DMS153 treated with DMSO at 0.1 percent for 48 hours (cell line): ENCODE data around the gene C5orf52.
"Not testable (repeated sequence)": the region's sequence is repeated elsewhere in the genome, so short reads cannot be mapped to it uniquely, and the experiment has no call there.

Experiments
- DNase-seq: peaks from one replicate; lab custom pipeline; 2025; ENCODE audit not compliant: unreplicated experiment; lab: John Stamatoyannopoulos, UW

The C5orf52 gene

GRCh38 chr5:157670662-157671591 lies at the start of gene C5orf52:
Gene C5orf52 (plus strand): TSS chr5:157671533. CDS start chr5:157671615, 82 bp downstream.
- DNase-seq: no peak

DNA sequence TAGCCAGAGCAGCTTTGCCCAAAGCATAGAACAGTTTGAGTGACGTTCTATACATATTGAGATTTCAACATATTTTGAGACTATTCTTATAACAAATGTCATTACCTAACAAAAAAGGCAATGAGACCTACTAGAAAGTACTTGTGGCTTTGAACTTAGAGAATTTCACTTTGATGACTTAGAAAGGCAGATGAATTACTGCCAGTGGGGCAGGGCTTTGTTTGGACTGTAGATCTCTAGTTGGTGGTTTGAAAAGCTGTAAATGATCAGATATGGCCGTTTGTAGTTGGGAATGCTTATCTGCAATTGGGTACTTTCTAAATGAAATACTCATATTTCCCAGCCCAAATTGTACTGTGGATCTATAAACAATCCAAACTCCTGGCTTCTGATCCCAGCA lies 47.2 kb upstream of the C5orf52 start:
- DNase-seq: no peak

GRCh38 chr5:157626831-157627230 lies 44.5 kb upstream of the C5orf52 start:
- DNase-seq: no peak

- no peak for DNase-seq
Measured at GRCh38 chr5:157630341-157630740, 41.0 kb upstream of the C5orf52 start.

GRCh38 chr5:157640406-157641066 lies 30.8 kb upstream of the C5orf52 start:
- no peak for DNase-seq

DNA sequence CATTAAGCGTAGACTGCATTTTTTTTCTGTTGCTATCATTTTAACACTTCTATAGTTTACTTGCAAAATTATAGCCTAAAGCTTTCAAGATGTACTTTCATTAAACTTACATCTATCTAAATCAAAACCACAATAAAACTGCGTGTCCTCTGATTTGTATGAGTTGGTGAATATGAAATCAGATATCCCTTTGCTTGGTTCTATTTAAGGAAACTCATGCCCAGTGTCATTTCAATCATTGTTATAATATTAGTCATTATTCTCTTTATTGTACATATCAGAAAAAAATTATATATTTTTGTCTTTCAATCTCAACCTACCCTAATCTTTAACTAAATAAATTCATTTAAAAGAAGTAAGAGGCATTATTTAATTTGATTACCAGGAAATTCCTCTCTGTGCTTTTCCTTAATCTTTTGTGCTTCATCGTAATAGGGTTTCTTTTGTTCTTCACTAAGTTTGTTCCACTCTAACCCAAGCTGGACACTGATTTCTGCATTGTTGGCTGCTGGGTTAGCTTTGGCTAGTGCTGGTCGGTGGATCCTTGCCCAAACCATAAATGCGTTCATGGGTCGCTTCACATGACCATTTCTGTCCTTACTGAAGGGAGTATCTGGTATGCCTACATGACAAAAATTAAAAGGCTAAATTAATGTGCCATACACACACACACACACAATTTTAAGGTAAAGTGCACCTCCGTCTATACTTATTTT lies 22.9 kb upstream of the C5orf52 start:
- no peak for DNase-seq

DNA sequence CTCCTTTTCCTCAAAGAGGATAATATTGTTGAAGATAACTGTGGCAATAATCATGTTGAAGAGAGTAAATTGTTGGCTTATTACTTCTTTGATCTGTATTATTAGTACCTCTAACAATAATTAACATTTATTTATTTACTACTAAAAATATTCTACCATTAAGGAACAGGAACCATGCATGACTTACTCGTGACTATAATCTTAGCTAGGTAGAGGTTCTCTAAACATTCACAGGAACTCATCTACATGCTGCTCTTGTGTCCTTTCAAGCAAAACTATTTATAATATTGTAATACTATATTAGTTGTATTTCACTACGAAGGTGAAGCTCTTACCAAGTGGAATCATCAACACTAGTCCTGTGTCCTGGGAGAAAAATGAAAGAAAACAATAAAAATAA lies 22.2 kb upstream of the C5orf52 start:
- DNase-seq: no peak

GRCh38 chr5:157650991-157651611 lies 20.2 kb upstream of the C5orf52 start:
- peak; percentile 3 for DNase-seq

- DNase-seq: peak; percentile 54
Measured at GRCh38 chr5:157651623-157652376, 19.5 kb upstream of the C5orf52 start.

DNA sequence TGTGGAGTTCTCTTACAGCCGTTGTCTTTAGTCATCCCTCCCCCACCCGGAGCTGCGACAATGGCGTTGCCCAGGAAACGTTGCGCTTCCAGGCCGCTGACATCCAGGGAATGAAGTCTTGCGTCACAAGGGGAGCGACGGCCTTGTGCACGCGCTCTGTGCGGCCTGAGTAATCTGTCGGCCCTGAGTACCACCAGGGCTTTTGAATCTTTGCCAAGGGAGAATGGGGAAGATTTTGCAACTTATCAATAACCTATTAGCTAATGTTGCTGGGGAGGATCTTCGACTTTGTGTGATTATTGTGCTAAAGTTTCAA lies 19.0 kb upstream of the C5orf52 start, which contains the start of gene SOX30:
Gene SOX30, minus strand, starts transcription at position 62 of the 316 bp plus-strand sequence. CDS start 360 bp downstream, outside the sequence.
- DNase-seq: no peak

GRCh38 chr5:157657516-157657915 lies 13.8 kb upstream of the C5orf52 start:
- no peak for DNase-seq

- no peak for DNase-seq
Measured at GRCh38 chr5:157658893-157659292, 12.4 kb upstream of the C5orf52 start.

GRCh38 chr5:157659868-157660660 lies 11.3 kb upstream of the C5orf52 start:
- DNase-seq: no peak

- no peak for DNase-seq
Measured at GRCh38 chr5:157665467-157666070, 5.8 kb upstream of the C5orf52 start.

DNA sequence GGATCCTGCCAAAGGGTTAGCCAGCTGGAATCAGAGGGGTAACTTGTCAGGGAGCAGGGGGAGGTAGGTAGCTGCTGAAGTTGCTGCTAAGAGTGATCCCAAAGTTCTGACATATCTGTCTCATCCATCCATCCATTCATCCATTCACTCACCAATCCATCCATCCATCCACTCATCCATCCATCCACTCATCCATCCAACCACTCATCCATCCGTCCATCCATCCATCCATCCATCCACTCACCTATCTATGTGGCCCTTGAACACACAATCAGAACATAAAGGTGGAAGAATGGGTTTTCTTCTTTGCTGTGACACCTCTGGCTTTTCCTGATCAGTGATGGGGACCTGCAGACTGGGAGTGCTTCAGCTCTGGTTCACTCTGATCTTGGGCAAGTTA lies 3.0 kb upstream of the C5orf52 start:
- DNase-seq: no peak

GRCh38 chr5:157669701-157670097 lies 1.6 kb upstream of the C5orf52 start:
- DNase-seq: no peak

GRCh38 chr5:157671592-157672330 lies 428 bp downstream of the C5orf52 start:
- DNase-seq: no peak

- DNase-seq: no peak
Measured at GRCh38 chr5:157672976-157673375, 1.6 kb downstream of the C5orf52 start.

- DNase-seq: not testable (repeated sequence)
Measured at GRCh38 chr5:157674351-157674750, 3.0 kb downstream of the C5orf52 start.
